ENCODE data around the gene VWA3B. TPM values are rescaled to one million over a fixed set of nuclear protein-coding genes. Genes with fewer than 3 reads are reported as not detected.

Gene VWA3B
- total RNA-seq, 2 donors from 2014 or later: not detected

DNA sequence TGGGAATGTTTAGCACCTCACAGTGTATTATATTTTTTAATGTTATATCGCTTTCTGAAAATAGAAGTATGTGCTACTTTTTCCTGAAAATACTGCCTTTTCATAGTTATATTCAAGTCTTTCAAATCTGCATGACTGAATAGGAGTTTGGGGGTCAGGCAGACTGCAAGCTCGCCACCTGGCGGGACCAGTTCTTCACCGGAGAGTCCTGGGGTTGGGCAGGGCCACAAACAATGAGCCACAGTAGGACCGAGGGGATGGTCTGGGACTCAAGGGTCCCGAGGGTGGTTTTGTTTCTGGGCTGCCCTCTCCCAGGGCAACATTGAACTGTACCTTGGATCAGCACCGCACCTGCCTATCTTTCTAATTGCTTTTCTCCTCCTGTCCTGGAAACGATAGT is 70.6 kb downstream of the VWA3B start:
- no peaks in the 10 kb centered on the region for H3K36me3 ChIP-seq
- H3K9me3 ChIP-seq: no peaks in the 10 kb centered on the region
- no peaks in the 10 kb centered on the region for H3K27me3 ChIP-seq
- H3K4me3 ChIP-seq: no peak overlapping the region
- no peak for DNase-seq (ENCODE audit: low spot score)
- peak overlapping the region; percentile 89 to 93 for H3K27ac ChIP-seq
- TF ChIP-seq, protein P1, sequence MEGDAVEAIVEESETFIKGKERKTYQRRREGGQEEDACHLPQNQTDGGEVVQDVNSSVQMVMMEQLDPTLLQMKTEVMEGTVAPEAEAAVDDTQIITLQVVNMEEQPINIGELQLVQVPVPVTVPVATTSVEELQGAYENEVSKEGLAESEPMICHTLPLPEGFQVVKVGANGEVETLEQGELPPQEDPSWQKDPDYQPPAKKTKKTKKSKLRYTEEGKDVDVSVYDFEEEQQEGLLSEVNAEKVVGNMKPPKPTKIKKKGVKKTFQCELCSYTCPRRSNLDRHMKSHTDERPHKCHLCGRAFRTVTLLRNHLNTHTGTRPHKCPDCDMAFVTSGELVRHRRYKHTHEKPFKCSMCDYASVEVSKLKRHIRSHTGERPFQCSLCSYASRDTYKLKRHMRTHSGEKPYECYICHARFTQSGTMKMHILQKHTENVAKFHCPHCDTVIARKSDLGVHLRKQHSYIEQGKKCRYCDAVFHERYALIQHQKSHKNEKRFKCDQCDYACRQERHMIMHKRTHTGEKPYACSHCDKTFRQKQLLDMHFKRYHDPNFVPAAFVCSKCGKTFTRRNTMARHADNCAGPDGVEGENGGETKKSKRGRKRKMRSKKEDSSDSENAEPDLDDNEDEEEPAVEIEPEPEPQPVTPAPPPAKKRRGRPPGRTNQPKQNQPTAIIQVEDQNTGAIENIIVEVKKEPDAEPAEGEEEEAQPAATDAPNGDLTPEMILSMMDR (IDR thresholded peaks at IDR 0.05): no peak
- H3K4me1 ChIP-seq: peaks cover 0 to 74% of the 10 kb centered on the region in 2 donors

DNA sequence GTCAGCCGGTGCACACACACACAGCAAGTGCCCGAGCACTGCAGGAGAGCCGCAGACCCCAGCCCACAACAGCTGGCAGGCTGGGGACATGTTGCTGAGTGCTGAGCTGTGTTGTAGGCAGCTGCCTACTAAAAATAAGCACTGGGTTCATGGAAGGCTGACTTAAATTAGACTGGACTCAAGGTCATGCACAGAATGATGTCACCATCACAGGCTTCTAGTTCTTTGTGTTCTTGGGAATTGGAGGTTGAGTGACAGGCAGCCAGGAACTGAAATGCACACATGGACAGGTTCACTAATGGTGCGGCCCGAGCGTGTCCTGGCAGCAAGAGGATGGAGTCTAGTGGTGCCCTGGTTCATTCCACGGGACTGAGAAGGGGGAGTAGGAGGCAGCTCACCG is 71.3 kb downstream of the VWA3B start:
- Histone ChIP-seq H3K27me3 (no peaks in the 10 kb centered on the region), H3K27ac (peak overlapping the region; percentile 89 to 93), H3K4me1 (peaks cover 0 to 81% of the 10 kb centered on the region in 2 donors), H3K9me3 (no peaks in the 10 kb centered on the region), H3K36me3 (no peaks in the 10 kb centered on the region), H3K4me3 (no peak overlapping the region)
- no peak for DNase-seq (ENCODE audit: low spot score)
- TF ChIP-seq, protein P1 (IDR thresholded peaks at IDR 0.05): no peak

DNA sequence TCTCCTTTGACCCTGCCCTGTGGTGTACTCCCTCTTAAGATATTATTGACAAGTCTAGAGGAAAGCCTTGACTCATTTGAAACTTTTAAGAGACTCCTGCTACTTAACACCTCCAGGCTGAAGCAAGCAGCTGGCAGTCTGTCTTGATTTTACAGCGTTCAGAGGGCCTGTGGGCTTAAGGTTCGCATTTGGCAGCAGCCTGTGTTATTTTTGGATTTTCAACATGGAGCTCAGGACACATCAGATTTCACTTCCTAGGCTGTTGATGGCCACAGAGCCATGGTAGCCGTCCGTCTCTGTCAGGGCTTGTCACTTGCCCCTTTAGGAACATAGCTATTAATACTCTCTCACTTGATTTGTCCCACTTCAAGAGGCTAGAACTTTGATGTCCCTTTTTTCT is 73.6 kb downstream of the VWA3B start:
- TF ChIP-seq, protein P1 (IDR thresholded peaks at IDR 0.05): no peak
- no peak overlapping the region for H3K4me3 ChIP-seq
- DNase-seq (ENCODE audit: low spot score): no peak
- H3K36me3 ChIP-seq: no peaks in the 10 kb centered on the region
- H3K9me3 ChIP-seq: no peaks in the 10 kb centered on the region
- no peaks in the 10 kb centered on the region for H3K27me3 ChIP-seq
- H3K4me1 ChIP-seq: peaks cover 0 to 82% of the 10 kb centered on the region in 2 donors
- H3K27ac ChIP-seq: peak overlapping the region; percentile 89 to 93

DNA sequence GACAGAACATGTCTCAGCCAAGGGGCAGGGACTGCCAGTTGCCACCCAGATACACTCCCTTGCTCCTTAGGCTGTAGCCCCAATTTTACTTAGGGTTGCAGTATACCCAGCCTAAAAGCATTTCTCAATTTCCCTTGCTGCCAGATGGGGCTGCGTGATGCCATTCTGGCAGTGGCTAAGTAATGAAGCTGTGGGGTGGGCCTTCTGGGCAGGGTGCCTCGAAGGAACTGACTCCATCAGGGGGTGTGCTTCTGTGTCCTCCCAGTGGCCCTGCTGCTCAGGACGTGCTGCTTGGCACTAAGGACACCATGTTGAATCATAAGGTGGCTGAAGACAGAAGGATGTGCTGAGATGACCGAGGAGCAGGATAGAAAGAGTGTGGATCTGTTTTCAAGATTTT is 74.2 kb downstream of the VWA3B start:
- H3K27me3 ChIP-seq: no peaks in the 10 kb centered on the region
- DNase-seq (ENCODE audit: low spot score): no peak
- H3K27ac ChIP-seq: peak overlapping the region; percentile 89 to 93
- TF ChIP-seq, protein P1 (IDR thresholded peaks at IDR 0.05): no peak
- H3K9me3 ChIP-seq: no peaks in the 10 kb centered on the region
- peaks cover 0 to 77% of the 10 kb centered on the region in 2 donors for H3K4me1 ChIP-seq
- H3K4me3 ChIP-seq: no peak overlapping the region
- no peaks in the 10 kb centered on the region for H3K36me3 ChIP-seq

DNA sequence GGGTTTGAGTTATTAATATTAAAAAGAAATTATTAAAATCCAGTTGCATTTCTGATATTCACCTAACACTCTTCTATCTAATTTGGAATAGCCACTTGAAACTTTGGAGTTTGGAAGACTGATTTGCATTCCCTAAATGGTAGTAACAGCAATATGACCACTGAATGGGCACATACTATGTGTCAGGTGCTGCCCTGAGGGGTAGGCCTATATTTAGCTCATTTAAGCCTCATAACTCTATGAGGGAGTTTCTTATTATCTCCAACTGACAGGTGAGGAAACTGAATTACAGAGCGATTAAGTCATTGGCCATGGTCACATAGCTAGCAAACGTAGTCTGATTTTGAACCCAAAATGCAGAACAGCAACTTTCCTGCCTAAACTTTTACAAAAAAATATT is 77.3 kb downstream of the VWA3B start:
- H3K4me1 ChIP-seq: peaks cover 0 to 56% of the 10 kb centered on the region in 2 donors
- TF ChIP-seq, protein P1 (IDR thresholded peaks at IDR 0.05): no peak
- DNase-seq (ENCODE audit: low spot score): no peak
- no peaks in the 10 kb centered on the region for H3K9me3 ChIP-seq
- no peaks in the 10 kb centered on the region for H3K27me3 ChIP-seq
- H3K4me3 ChIP-seq: no peak overlapping the region
- peak overlapping the region; percentile 89 to 93 for H3K27ac ChIP-seq
- no peaks in the 10 kb centered on the region for H3K36me3 ChIP-seq

DNA sequence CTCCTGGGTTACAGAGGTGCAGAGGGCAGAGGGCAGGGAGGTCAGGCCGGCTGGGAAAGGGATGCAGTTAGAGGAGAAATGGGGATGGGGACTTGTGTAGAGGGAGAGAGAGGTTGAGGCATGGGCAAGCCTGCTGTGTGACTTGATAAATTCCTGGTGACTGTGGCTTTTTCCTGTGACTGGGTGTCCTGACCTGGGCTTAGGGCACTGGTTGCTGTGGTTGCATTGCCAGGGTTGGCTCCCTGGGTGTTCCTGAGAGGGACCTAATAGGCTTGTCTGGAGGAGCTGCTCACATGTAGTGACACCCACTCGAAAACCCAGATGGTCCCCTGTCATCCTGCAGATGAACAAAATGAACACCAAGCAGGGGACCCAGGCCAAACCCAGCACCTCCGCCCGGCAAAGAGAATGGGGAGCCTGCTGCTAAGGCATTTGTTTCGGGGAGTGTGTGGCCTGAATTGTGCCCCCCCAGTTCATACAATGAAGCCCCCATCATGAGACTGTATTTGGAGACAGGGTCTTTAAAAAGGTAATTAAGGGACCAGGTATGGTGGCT is 78.6 kb downstream of the VWA3B start:
- TF ChIP-seq, protein P1 (IDR thresholded peaks at IDR 0.05): no peak
- peak overlapping the region; percentile 42 to 93 for H3K27ac ChIP-seq

More for the DNA sequence above, 78.6 kb downstream of the VWA3B start:
- Histone ChIP-seq H3K4me1 (peaks cover 0 to 42% of the 10 kb centered on the region in 2 donors), H3K9me3 (no peaks in the 10 kb centered on the region), H3K4me3 (no peak overlapping the region), H3K36me3 (no peaks in the 10 kb centered on the region), H3K27me3 (no peaks in the 10 kb centered on the region)
- no peak for DNase-seq (ENCODE audit: low spot score)
